GM18498 (cell line): ENCODE measurements around the gene LHPP.

ENCODE experiments used
- ATAC-seq: cut with Tn5 transposase; IDR thresholded peaks from one replicate; pipeline ENCODE4 v1.9.1; 2021; ENCODE audit warnings: mild to moderate bottlenecking, moderate library complexity; ENCODE audit not compliant: unreplicated experiment

Gene LHPP

DNA sequence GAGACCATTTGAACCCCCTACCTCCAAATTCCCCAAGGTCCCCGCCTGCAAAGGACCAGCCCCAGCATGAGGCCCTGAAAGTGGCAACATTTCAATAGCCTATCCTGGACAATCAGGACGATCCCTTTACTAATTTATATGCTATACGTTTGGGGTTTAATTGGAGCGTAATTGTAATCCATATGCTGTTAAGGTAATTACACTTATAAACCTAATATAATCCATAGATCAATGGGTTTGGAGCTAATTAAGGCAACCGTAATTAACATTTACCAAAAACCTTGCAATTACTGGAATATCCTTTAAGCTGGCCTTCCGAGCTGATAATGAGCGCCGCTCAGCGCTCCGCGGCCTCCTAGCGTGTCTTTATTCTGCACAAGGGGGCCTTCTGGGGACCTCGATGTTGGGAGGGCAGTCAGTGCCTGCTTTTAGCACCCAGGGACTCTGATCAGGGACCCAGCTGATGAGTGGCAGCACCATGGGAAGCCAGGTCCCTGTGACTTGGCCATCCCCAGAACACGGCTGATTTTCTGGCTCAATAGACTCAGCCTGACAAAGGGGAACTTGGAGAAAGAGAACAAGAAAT lies 91.2 kb downstream of the LHPP start:
- ATAC-seq, result no peak

DNA sequence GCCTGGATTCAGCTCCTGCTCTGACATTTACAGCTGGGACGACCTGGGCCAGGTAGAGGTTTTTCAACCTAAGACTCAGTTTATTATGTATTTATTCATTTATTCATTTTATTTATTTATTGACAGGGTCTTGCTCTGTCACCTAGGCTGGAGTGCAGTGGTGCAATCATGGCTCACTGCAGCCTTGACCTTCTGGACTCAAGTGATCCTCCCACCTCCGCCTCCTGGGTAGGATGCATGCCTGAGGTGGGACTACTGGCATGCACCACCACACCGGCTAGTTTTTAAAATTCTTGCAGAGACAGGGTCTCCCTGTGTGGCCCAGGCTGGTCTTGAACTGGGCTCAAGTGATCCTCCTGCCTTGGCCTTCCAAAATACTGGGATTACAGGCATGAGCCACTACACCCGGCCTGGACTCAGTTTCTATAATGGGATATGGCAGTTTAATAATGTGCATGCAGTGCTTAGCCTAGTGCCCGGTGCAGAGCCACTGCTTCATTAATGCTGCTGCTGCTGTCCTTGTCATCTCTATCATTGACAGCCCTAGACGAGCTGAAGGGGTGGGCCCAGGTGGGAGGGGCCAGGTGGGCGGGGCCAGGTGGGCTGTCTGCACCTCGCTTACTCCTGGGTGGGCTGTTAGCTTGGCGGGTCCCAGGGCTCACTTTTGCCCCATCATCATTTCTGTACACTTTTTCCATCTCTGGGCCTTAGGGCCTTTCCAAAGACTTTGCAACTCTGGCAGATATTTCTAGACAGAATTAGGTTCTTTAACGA lies 92.6 kb downstream of the LHPP start:
- no peak for ATAC-seq

DNA sequence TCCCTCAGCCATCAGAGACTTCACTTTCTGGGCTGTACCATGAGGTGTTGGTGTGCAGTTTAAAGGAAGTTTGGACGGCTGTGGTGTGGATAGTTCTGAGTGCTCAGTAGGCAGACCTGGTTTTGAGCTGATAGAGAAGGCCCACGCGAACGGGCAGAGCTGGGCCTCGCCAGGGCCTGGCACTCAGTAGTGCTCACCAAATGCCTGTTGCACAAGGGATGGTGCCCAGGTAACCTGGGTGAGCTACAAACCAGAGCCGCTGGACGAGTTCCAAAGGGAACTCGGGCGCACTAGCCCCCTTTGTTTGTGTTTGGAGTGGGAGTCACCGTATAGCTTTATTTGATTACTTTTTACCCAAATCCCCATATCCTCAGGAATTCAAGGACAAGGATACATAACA lies 95.5 kb downstream of the LHPP start:
- no peak for ATAC-seq

DNA sequence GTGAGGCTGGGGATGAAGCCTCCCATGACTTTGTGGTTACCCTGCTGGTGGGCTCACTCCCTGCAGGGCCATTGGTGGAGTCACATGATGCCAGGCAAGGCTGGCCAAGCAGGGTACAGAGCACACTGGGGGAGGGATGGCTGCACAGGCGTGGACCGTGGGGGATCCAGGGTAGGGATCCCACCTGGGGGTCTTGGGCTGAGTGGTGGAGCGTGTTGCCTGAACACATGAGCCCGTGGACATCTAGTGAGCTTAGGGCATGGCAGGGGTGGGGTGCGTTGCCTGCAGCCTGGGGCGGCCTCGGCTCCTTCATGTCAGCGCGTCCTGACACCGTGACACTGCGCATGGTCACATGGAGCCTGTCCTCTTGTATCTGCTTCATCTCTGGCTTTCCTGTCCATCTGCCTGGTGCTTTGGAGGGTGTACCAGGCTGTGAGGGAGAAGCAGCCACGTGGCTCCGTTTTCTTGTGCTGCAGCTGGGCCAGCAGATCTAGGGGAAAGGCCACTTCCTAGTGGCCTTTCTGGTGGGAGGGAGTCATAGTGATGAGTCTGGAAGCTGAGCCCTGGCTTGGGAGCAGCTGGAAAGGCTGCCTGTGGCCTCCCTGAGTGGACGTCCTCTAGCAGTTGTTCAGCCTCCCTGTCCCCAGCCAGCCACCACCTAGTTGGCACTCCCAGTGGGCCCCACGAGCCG lies 96.2 kb downstream of the LHPP start:
- no peak for ATAC-seq

DNA sequence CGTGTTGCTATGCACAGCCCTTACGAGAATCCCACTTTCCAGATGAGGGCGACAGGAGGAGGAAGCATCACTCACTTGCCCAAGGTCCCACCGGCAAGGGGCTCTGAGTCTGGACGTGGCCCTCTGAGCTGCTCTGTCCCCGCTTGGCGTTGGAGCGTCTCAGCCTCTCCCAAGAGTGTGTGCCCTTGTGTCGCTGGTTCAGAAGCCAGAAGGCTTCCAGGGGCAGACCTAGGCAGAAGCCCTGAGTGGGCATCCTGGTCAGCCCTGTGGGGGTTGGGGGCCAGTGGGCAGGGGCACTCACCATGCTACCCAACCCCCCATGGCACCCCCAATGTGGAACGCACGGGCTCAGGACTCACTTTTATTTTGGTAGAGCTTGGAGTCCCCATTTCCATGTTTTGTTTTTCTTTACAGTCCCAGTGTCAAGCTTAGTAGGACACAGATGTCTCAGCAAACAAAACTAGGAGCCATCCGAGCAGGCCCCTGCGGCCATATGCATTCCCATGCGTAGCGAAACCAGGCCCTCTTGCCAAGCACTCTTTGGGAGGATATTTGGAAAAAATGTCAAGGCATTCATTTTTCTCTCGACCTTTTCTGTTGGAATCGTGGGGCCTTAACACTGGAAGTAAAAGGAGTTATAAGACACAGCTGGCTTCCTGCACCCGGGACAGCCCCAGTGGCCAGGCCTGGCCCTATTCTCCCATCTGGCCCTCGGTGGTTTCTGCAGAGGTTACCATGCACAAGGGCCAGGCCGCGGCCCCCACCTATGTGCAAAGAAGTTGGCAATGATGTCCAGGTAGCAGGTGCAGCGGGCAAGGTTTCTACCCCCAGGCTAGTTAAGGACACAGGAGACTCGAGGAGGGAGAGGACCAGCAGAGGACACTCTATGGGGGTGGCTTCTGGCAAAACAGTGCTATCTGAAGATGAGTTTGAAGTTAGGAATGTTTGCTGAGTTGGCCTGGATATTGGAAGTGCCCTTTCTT lies 97.0 kb downstream of the LHPP start:
- no peak for ATAC-seq

DNA sequence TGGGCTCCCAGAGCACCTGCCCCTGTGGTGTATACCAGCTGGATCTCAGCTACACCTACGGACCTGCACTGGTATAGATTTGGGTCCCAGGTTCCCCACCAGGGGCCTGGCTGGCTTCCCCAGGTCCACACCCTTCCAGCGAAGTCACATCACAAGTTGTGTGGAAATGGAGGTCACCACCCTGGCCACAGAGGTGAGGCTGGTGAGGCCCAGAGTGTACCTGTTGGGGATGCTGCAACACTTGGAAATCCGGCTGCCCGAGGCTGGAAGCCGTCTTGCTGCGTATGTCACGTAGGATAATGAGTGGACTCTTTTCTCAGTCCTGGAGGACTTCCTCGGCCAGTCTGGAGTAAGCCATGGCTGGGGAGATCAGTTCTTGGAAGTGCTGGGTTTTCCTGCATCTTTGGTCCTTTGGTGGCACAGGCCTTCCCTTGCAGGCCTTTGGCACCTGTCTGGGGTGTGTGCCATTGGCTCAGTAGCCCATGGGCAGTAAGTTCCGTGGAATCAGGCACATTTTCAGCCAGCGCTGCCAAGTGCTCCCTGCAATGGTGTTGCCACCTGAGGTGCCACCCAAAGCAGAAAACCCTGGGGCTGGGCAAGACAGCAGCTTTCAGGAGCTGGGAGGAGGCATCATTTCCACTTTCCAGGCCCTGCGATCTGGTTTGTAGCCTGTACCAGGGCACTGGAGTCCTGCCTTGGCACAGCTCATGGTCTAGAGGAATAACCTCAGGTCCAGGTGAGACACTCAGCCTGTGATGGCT lies 97.9 kb downstream of the LHPP start:
- no peak for ATAC-seq

DNA sequence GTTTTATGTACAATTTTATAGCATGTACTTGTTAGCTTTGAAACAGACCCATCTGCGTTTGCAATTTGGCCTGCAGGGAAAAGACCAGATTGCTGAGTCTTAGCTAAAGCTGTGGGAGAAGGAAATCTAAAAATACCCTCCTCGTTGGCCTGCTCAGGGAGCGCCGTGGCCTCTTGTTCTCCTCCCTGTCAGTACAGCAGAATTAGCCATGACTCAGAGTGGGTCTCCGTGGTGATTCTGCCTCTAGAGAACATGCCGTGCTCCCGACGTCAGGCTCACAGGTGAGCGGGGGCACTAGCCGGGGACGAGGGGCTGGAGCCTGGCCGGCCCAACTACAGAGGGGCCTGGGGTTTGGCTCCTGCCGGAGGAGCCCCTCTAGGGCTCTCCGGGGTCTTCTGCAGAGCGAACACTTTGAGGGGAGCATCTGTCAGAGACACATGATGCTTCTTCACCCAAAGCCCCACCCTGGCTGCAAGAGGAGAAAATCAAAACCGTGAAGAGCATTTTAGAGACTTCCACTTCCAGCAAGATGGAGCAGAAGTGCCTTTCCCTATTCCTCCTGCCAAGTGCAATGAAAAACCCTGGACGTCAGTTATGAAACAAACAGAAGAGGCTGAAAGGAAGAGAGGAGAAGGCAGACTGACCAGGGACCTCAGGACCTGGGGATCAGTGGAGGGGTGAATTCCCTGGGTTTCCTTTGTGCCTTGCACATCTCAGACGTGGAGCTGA lies 98.9 kb downstream of the LHPP start:
- ATAC-seq, result no peak

DNA sequence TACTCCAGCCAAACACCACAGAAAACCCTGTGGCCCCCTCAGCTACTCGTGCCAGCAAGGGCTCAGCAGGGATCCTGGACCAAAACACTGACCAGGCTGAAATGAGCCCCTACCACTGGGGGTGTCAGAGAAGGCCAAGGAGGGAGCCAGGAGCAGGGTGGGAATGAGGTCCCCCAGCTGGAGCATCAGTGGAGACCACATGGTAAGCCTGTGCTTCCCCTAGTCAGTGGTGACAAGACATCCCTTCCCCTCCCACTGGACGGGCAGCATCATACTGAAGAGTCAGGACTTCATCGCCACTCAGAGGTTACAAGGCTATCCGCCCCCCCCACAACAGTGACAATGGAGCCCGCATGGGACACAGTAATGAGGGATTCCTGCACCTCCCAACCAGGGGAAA lies 99.6 kb downstream of the LHPP start:
- no peak for ATAC-seq

DNA sequence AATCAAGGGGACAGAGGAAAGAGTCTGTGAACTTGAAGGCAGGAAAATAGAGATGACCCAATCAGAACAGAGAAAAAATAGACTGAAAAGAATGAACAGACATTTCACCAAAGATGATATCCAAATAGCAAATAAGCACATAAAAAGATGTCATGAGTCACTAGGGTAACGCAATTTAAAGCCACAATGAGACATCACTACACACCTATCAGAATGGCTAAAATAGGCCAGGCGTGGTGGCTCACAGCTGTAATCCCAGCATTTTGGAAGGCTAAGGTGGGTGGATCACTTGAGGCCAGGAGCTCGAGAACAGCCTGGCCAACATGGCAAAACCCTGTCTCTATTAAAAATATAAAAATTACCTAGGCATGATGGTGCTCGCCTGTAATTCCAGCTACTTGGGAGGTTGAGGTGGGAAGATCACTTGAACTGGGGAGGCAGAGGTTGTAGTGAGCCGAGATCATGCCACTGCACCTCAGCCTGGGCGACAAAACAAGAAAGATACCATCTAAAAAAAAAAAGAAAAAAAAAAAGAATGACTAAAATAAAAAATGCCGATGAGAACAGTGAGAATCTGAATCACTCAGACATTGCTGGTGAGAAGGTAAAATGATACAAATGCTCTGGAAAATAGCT lies 100.9 kb downstream of the LHPP start:
- no peak for ATAC-seq

DNA sequence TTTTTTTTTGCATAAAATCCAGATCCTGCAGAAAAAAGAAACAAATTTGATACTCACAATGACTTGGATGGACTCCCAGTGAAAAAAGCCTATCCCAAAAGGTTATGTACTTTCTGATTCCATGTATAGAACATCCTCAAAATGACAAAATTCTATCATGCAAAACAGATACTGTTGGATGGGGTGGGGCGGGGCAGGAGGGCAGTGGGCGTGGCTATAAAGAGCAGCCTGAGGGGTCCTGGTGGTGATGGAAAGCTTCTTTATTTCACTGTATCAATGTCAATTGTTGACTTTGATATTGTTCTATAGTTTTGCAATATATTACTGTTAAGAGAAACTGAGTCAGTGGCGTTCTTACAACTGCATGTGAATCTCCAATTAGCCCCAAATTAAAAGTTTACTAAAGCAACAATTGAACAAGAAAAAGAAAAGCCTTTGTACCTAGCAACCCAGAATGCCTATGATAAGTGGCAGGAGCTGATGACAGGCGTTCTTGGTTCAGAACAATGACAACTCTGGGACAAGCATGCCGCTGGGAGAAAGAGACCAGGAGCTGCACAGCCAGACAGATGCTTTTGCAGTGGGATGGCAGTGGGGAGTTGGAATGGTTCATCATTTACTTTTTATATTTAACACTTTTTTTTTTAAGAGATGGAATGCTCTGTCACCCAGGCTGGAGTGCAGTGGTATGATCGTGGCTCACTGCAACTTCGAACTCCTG lies 101.9 kb downstream of the LHPP start:
- ATAC-seq, result no peak

DNA sequence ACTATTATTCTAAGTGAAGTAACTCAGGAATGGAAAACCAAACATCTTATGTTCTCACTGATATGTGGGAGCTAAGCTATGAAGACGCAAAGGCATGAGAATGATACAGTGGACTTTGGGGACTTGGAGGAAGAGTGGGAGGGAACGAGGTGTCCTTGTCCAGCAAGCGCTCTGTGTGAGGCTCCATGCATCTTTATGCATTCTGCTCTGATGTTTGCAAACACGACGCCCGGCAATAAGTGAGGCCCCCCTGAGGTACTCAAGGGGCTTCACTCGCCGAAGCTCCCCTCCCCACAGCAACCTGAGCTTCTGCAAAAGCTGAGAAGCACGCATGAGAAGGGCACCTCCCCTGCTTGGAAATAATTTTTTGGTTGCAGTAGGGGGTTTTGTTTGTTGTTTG lies 103.3 kb downstream of the LHPP start:
- ATAC-seq, result no peak

DNA sequence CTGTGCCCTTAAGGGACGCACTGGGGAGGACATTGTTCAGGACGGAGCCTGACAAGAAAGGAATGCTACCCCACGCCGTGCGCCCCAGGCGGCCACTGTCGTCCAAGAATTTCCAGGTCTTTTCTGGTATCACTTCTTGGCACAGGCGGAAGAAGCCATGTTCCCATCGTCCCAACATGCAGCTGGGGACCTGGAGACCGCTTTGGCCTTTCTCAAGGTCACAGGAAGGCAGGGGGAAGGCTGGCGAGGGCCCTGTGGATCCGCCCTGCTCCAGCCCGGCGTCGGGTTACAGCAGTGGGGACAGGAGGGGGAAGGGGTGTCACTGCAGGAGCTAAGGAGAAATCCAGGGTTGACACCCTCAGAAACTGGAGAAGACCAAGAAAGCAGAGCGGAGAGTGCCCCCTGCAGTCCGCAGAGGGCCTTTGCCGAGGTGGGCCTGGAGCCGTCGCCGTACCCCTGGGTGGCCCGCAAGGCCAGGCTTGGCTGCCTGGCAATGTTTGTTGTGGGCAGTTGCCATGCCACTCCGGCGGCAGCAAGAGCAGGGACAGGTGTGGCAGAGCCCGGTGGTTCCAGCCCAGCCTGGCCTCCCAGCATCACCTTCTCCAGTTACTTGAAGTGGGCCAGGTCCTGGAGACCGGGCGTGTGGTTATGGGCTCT lies 104.1 kb downstream of the LHPP start:
- ATAC-seq, result no peak

DNA sequence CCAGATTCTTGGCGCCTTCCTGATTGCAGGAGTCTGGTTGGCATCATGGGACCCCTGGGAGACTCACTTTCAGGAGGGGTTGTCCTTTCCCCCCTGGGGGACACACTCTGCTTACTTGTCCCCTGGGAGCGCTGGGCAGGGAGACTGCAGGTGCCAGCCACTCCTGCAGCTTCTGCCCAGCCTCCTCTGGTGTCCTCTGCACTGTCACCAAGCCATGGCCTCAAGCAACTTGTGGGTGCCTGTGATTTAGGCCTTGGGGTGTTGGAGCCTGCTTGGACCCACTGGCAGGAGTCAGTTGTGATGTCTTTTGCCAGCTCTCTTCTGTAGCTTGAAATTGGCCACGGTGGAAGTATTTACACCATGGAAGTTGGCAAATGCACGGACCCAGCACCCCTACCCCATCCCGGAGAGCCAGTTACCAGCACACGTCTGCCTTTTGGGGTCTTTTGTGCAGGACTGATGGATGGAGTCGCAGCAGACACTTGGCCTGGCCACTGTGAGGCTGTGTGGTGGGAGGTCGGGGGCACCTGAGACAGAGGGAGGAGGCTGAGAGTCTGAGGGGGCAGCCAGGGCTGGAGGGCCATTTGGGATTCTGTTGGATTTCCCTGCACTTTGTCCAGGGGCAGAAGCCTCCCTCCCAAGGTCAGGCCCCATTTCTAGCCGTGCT lies 104.7 kb downstream of the LHPP start:
- ATAC-seq, result no peak

DNA sequence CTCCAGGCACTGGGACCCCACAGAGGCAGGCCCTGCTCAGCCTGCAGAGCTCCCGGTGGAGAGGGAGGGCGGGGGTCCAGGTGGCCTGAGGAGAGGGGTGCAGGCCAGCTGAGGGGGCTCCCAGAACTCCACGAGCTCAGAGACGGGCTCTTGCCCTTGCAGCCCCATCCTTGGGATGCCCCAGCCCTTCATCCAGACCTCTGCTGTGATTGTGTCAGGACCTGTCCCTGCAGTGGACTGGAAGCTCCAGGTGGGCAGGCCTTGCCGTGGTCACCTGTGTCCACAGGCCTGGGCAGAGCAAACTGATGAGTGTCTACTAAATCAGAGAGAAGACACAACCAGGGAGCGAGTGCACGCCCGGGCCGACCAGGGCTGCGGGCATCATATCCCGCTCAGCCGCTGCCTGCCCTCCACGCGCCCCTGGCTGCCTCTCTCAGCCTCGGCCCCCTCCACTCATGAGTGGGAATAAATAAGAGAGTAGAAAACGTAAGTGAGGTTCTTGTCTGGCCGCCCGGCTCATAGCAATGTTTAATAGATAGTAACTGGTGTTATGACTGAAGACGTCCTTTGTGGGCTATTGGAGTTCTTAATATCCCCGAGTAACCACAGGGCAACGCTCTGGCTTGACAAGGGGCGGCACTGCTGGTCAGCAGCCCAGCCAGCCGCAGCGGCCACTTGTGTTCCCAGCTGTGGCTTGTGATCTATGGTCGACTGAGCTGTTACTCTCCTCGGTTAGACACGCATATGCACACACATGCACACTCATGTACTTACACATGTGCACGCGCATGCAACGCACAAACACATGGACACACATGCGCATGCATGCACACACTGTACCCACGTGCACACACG lies 105.6 kb downstream of the LHPP start:
- ATAC-seq, result no peak

DNA sequence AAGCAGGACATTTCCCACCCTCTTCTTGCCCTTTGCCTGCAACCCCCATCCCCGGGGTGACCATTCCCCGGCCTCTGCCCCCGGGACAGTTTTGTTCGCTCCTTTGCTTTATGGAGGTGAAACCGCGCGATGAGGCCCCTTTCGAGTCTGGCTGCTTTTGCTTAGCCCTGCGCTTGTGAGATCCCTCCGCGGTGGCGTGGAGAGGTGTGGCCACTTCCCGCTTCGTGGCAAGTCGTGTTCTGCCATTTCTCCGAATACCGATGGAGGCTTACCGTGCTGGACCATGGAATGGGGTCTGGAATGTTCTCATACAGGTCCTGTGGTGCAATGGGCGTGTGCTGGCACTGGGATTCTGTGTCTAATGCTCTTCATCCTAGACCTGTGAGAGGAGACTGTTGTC lies 106.7 kb downstream of the LHPP start:
- no peak for ATAC-seq

DNA sequence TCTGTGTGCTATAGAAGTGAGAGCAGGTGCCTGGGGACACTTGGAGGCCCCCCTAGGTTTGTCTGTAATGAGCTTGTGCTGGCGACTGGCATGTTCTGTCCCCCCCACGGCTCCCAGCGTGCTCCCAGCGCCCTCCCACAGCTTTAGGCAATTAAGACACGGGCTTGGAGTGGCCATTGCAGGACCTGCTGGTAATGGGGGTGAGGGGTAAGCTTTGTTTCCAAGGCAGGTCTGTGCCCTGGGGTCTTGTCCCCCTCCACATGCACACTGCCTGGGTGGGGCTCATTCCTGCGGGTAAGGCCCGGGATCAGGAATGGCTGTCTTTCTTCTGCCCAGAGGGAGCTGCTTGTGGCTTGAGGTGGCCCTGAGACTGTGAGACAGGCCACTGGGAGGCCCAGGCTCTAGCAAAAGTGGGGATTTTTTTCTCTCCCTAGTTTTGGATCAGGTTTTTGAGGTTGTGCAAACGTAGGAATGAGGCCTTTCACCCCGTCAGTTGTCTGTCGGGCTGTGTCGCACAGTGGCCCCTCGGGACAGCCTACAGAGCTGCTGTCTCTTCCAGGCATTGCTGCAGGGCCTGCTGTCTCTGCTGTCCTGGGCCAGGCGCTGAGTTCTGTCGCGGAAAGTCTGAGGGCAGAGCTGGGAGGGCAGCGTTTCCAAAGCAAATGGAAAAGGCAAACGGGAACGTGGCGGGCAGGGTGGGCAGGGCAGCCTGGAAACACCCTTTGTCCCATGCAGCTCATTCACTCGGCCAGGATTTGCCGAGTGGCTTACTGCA lies 107.4 kb downstream of the LHPP start:
- ATAC-seq, result no peak
